ENCODE data around the gene CBX7. TPM values are rescaled to one million over a fixed set of nuclear protein-coding genes. Genes with fewer than 3 reads are reported as not detected.

Gene CBX7
- total and polyA plus RNA-seq, 2 of the 4 experiments (the other 2 are of a cell fraction): 0.90 to 3.6 TPM

GRCh38 chr22:39092111-39092862, 60.2 kb downstream of the CBX7 start:
- H3K36me3 ChIP-seq (ENCODE audit: control insufficient read depth, insufficient read depth, low read length): no peaks in the 10 kb centered on the region
- no peak overlapping the region for H2BK5ac ChIP-seq (ENCODE audit: low read depth, low read length, poor library complexity, severe bottlenecking)
- no peak overlapping the region for H3K4ac ChIP-seq (ENCODE audit: low read depth, low read length)
- H2AFZ ChIP-seq (replicated peaks; ENCODE audit: low read length, poor library complexity): no peak overlapping the region
- H3K14ac ChIP-seq (replicated peaks; ENCODE audit: low read depth, low read length): no peak overlapping the region
- ATAC-seq (ENCODE audit: low read depth) (no peak), DNase-seq (no peak)
- H3K9me1 ChIP-seq (ENCODE audit: insufficient read depth, low read length): no peaks in the 10 kb centered on the region
- no peak overlapping the region for H3K27ac ChIP-seq (ENCODE audit: insufficient read depth, low read length)
- no peak overlapping the region for H4K8ac ChIP-seq (ENCODE audit: low read depth in 2 of 2, low read length in 2 of 2)
- H3K9me3 ChIP-seq (ENCODE audit: control insufficient read depth, insufficient read depth, low read length): no peaks in the 10 kb centered on the region
- in situ Hi-C loops (cut with MboI; ENCODE audit: low sequenced_read_pairs): no loop called here
- H4K20me1 ChIP-seq (ENCODE audit: insufficient read depth, low read length): no peaks in the 10 kb centered on the region
- H2BK20ac ChIP-seq (ENCODE audit: low read depth, low read length): no peak overlapping the region
- no peak overlapping the region for H3K4me2 ChIP-seq (ENCODE audit: low read depth, low read length)
- dilution Hi-C loops (cut with HindIII; ENCODE audit: low sequenced_read_pairs, unreplicated experiment): no loop called here
- peaks cover 5% of the 10 kb centered on the region for H3K4me1 ChIP-seq (ENCODE audit: control insufficient read depth, insufficient read depth, low read length)
- no peak overlapping the region for H4K5ac ChIP-seq (ENCODE audit: low read depth, low read length)
- H3K56ac ChIP-seq (ENCODE audit: extremely low read depth, insufficient read depth, low read length): no peak overlapping the region
- H2AK5ac ChIP-seq (ENCODE audit: low read depth, low read length): no peak overlapping the region
- POLR2A ChIA-PET (ENCODE audit: unreplicated experiment): no interaction called here
- peaks cover 40% of the 10 kb centered on the region for H3K27me3 ChIP-seq (ENCODE audit: control insufficient read depth, insufficient read depth, low read length)
- H2BK120ac ChIP-seq (ENCODE audit: low read depth, low read length): no peak overlapping the region
- H3K18ac ChIP-seq (ENCODE audit: low read depth, low read length): no peak overlapping the region
- no peak overlapping the region for H3K4me3 ChIP-seq (ENCODE audit: insufficient read depth, low read depth, low read length)
- 44% methylated on average over 4 of the region's 8 CpGs; no CpG with 5 or more reads in 1 of the 2 experiments for WGBS, 2 experiments (ENCODE audit: extremely low coverage in 2 of 2, insufficient read length in 1 of 2)
- no peak overlapping the region for H2BK15ac ChIP-seq (ENCODE audit: low read depth, low read length)
- no peak overlapping the region for H3K9ac ChIP-seq (ENCODE audit: low read depth, low read length)
- H2AK9ac ChIP-seq (replicated peaks; ENCODE audit: low read depth, low read length, poor library complexity): no peak overlapping the region
- CTCF ChIA-PET: no interaction called here
- intact Hi-C loops (cut with micrococcal nuclease): no loop called here
- no peak overlapping the region for H3K23ac ChIP-seq (ENCODE audit: low read depth, low read length)
- H4K91ac ChIP-seq (ENCODE audit: insufficient read depth, low read depth, low read length): no peak overlapping the region
- no peaks in the 10 kb centered on the region for H3K79me1 ChIP-seq (ENCODE audit: low read depth in 1 of 2, low read length in 2 of 2)
- BruUV-seq (replicated peaks): no TSS peak
- TF ChIP-seq RFX5 (IDR thresholded peaks at IDR 0.05; ENCODE audit: low read depth, low read length): no peak
- no peak for TF ChIP-seq BHLHE40 (IDR thresholded peaks at IDR 0.05; ENCODE audit: low read depth, low read length)

Data from IMR-90 (cell line).